Measurements from ENCODE around the gene HARS1.
"Not testable (repeated sequence)": the region's sequence is repeated elsewhere in the genome, so short reads cannot be mapped to it uniquely, and the experiment has no call there.

Gene HARS1

DNA sequence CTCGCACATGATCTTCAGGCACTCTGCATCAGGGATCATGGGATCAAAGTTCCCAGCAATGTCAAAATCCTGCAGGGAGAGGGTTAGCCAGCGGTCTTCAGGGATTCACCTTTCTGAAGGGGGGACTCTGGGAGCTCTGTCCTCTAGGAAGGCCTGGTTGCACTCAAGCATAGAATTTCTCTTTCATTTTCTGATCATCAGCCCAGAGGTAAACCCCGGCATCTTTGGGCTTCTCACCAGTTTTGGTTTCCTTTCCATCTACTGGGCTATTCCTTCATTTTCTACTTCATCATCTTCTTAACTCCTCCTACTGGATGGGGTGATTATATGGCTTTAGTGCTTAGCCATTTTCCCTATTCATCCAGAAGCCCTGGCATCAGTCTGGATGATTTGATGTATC is 13.2 kb downstream of the HARS1 start:
- DNase-seq (ENCODE audit: low read depth in 2 of 3, low spot score in 1 of 3), result no peak

DNA sequence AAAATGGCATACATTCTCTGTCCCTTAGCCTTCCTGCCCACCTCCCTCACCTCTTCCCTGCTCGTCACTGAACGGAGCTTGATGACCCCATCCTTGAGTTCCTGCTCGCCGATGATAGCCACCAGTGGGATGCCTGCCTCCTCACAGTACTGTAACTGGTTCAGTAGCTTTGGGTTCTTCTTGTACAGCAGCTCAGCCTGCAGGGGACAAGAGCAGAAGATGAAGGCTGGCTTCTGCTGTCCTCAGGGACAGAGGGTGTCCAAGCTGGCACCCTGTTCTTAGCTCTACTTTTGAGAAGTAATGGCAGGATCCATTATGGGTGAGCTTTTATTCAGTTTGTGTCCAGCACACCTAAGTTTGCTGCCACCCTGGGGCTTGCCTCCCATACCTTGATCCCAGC is 16.5 kb downstream of the HARS1 start:
- DNase-seq (ENCODE audit: low read depth in 2 of 3, low spot score in 1 of 3), result no peak

DNA sequence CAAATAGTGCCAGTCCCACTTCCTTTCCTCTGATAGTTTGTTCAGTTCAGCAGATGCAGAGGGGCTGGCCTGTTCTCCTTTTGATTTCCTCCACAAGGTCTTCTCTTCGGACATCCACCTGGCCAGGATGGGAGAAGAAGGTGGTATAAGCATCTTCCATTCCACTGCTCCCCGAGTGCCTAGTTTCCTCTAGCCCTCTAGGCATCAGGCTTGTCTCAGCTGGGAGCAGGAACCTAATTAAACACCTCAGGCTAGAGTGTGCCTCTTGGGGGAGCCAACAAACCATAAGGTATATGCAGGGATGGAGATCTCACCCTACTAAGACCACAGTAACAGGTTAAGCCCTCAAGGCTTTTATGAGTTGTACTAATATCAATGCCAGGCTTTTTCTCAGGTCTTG is 17.0 kb downstream of the HARS1 start:
- DNase-seq (ENCODE audit: low read depth in 2 of 3, low spot score in 1 of 3), result no peak

- DNase-seq (ENCODE audit: low read depth in 2 of 3, low spot score in 1 of 3), result no peak
Observed at GRCh38 chr5:140673187-140673976, 17.8 kb downstream of the HARS1 start, which contains the start of gene DND1. DND1 (minus strand) TSS chr5:140673576; CDS start chr5:140673542, 34 bp downstream.

GRCh38 chr5:140672455-140673186 is 18.5 kb downstream of the HARS1 start:
- no peak for DNase-seq (ENCODE audit: low read depth in 2 of 3, low spot score in 1 of 3)

DNA sequence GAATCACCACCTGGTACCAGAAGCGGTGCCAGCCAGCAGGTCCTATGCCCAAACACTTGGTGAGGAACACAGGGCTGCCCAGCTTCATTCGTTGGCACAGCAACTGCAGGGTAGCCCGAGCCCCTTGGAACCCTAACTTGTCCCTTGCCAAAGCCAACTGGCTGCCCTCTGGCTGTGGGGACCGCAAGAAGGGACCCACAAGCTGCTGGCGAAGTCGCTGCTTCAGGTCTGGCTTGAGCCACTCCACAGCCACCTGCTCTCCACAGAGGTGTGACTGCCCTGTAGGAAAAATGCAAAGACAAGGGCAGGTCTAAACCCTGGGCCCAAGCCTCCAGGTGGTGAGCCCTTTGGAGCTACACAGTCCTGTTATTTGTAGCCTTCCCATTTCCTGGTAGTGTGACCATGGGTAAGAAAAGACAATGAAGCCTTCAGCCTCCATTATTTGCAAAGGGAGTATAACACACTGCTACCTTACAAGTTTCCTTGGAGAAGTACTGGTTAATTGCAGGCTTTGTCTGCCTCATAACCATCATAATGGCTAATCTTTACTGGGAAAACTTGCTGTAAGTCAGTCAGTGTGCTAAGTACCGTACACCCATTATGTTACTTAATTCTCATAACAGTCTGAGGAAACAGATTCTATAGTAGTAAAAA is 19.6 kb downstream of the HARS1 start:
- DNase-seq (ENCODE audit: low read depth in 2 of 3, low spot score in 1 of 3), result no peak

- DNase-seq (ENCODE audit: low read depth in 2 of 3, low spot score in 1 of 3), result not testable (repeated sequence)
Observed at GRCh38 chr5:140671035-140671434, 20.1 kb downstream of the HARS1 start.

DNA sequence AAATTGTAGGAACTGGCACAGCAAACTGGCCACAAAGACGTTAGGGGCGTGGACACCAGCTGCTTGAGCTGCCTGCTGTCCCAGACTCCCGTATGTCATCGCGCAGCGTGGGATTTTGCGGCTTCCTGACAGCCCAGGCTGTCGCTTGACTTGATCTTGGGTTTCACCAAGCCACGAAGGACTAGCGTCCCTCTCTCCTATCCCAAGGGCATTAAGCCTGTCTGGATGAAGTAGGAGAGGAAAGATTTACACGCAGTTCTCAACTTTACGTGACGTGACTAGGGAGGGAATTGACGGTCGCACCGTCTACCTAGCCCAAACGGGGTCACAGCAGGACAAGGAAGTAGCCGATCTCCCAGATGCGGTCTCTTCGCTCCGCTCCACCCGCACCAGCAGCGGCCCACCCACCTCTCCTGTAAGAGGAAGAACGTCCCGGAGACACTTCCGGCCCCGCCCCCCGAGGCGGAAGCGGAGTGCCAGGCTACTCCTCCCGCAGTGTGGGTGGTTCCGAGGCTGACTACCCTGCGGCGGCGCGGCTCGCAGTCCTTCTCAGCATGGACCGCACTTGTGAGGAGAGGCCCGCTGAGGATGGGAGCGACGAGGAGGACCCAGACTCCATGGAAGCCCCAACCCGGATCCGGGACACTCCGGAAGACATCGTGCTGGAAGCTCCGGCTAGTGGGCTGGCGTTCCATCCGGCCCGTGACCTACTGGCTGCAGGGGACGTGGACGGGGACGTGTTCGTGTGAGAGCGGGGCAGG is 26.6 kb downstream of the HARS1 start, which contains the start of gene WDR55:
TSS of gene WDR55 (plus strand) at position 546 of the 761 bp plus-strand sequence. CDS start at position 555, 9 bp downstream.
- peak; percentile 93 to 97 (median 94) for DNase-seq (ENCODE audit: low read depth in 2 of 3, low spot score in 1 of 3)

DNA sequence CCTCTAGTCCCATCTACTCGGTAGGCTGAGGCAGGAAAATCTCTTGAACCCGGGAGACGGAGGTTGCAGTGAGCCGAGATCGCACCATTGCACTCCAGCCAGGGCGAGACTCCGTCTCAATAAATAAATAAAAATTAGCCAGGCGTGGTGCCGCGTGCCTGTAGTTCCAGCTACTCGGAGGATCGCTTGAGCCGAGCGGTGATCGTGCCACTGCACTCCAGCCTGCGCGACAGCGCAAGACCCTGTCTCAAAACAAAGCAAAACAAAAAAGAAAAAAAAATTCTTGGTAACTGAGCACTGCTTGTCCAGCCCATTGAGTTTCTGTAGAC is 27.2 kb downstream of the HARS1 start:
- no peak for DNase-seq (ENCODE audit: low read depth in 2 of 3, low spot score in 1 of 3)

- DNase-seq (ENCODE audit: low read depth in 2 of 3, low spot score in 1 of 3), result not testable (repeated sequence)
Observed at GRCh38 chr5:140660371-140660770, 30.8 kb downstream of the HARS1 start.

- DNase-seq (ENCODE audit: low read depth in 2 of 3, low spot score in 1 of 3), result no peak
Observed at GRCh38 chr5:140658870-140659269, 32.3 kb downstream of the HARS1 start.

DNA sequence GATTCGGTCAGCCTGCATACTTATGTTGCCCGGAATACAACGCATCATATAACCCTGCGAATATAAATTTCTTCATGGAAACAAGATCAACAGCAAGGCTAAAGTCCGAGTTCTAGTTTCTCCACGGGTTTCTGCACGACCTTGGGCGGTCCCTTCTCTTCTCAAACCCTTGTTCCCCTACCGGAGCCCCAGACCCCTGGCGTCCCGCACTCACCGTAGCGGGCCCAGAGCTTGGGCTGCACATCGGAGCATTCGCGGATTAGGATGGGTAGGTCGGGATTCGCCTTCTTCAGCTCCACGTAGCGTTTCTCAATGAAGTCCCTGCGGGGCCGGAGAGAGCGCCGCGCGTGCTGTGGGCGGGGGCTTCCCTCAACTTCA is 44.1 kb downstream of the HARS1 start:
- no peak for DNase-seq (ENCODE audit: low read depth in 2 of 3, low spot score in 1 of 3)

GRCh38 chr5:140642718-140643117 is 48.5 kb downstream of the HARS1 start:
- no peak for DNase-seq (ENCODE audit: low read depth in 2 of 3, low spot score in 1 of 3)

GRCh38 chr5:140641716-140642115 is 49.5 kb downstream of the HARS1 start:
- DNase-seq (ENCODE audit: low read depth in 2 of 3, low spot score in 1 of 3), result no peak

DNA sequence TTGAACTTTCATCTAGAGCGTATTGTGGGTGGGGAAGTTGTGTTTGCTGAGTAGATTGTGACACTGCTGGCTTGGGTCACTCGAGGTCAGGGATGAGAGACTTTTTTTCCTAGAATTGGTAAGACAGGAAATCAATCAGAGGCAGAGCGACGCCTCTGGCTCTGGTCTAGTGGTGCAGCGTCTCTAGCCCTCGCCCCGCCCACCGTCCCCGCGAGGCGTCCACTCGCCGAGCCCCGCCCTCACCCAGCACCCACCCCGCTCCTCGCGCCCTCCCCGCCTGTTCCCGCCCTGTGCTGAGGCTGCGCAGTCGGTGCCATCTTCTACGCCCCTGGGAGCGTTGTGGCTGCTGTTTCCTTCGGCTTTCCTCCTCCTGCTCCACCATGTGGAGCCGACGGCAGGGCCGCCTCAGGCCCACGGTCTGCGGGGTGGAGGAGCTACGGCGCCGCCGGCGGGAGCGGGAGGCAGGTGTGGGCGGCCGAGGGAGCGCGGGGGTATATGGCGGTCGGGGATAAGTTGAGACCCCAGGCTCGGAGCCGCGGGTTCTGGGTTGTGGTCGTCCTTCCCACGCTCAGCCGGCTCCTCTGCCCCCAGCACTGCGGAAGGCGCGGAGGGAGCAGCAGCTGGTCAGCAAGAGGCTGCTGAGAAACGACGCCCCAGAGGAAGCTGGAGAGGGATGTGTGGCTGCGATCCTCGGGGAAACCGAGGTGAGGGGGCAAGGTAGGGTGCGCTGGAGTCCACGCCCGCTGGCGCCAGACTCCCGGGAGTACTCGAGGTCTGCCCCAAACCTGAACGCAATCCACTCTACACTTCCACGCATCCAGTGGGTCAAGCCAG is 51.8 kb downstream of the HARS1 start, which contains the start of gene TMCO6:
TSS of gene TMCO6 (plus strand) at position 304 of the 834 bp plus-strand sequence. CDS start at position 381, 77 bp downstream.
- peak; percentile 95 to 99 (median 97) for DNase-seq (ENCODE audit: low read depth in 2 of 3, low spot score in 1 of 3)

DNA sequence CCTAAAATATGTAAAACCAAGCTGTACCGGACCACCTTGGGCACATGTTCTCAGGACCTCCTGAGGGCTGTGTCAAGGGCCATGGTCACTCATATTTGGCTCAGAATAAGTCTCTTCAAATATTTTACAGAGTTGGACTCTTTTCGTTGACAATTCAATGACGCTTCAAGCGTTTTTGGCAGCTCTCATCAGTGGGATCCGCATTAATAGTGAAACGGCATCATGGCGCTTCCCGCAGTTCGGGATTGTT is 52.3 kb downstream of the HARS1 start:
- not testable (repeated sequence) for DNase-seq (ENCODE audit: low read depth in 2 of 3, low spot score in 1 of 3)

GRCh38 chr5:140637371-140638100 is 53.6 kb downstream of the HARS1 start:
- no peak for DNase-seq (ENCODE audit: low read depth in 2 of 3, low spot score in 1 of 3)

- no peak for DNase-seq (ENCODE audit: low read depth in 2 of 3, low spot score in 1 of 3)
Observed at GRCh38 chr5:140635291-140636257, 55.6 kb downstream of the HARS1 start.

DNA sequence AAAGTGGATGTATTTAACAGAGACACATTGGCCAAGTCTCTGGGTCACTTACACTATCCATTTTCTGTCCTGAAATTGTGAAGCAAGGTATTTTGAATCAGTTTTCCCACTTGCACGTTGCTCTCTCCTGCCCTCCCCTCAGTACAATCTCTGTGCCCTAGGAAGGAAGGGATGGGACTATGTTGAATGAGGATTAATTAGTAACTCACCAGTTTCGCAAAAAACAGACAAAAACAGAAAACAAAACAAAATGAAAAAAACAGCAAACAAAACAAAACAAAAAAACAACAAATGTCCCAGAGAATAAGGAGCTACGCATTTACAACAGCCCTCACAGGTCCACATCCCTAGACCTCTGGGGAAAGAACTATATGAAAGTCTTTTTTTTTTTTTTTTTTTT is 57.1 kb downstream of the HARS1 start:
- no peak for DNase-seq (ENCODE audit: low read depth in 2 of 3, low spot score in 1 of 3)

Data from stimulated activated CD4-positive, alpha-beta T cell treated with anti-CD3 and anti-CD28 coated beads, Interleukin-12 subunit alpha, Interleukin-12 subunit beta, amount 100 ng/mL, for 48 hours (primary cell).